Nephron progenitor cell (in vitro differentiated cells): Measurements from ENCODE around the gene MKLN1.

ENCODE experiments used
- DNase-seq: peaks from one replicate; pipeline ENCODE4 v3.0.0; 2021
- H3K27ac Mint-ChIP-seq: 2 replicates; pipeline ENCODE4 v1.8.0; 2021; ENCODE audit warnings: mild to moderate bottlenecking, moderate library complexity, mixed read lengths
- H3K27me3 Mint-ChIP-seq: 2 replicates; pipeline ENCODE4 v1.8.0; 2021; ENCODE audit warnings: mild to moderate bottlenecking, low read depth, mixed read lengths; ENCODE audit not compliant: poor library complexity
- H3K36me3 Mint-ChIP-seq: 2 replicates; pipeline ENCODE4 v1.8.0; 2021; ENCODE audit warnings: low read depth, mixed read lengths
- H3K4me1 Mint-ChIP-seq: 2 replicates; pipeline ENCODE4 v1.8.0; 2021; ENCODE audit warnings: mixed read lengths
- H3K4me3 Mint-ChIP-seq: 2 replicates; pipeline ENCODE4 v1.8.0; 2021; ENCODE audit warnings: mild to moderate bottlenecking, moderate library complexity, mixed read lengths
- H3K9me3 Mint-ChIP-seq: 2 replicates; pipeline ENCODE4 v1.8.0; 2021; ENCODE audit warnings: mild to moderate bottlenecking, moderate library complexity, mixed read lengths
- TF ChIP-seq, protein P1 (sequence below): fragments of 200-600 bp; sonication (generic); IDR thresholded peaks from 2 replicates; pipeline ENCODE4 v1.5.0; 2021; ENCODE audit warnings: antibody characterized with exemption

Gene MKLN1

GRCh38 chr7:131288450-131288849 is 39.2 kb upstream of the MKLN1 start:
- DNase-seq: no peak
- Mint-ChIP-seq H3K27ac (peak overlapping the region; percentile 15), H3K9me3 (peaks cover 4% of the 10 kb centered on the region), H3K27me3 (peaks cover 6% of the 10 kb centered on the region), H3K36me3 (no peaks in the 10 kb centered on the region), H3K4me3 (no peak overlapping the region), H3K4me1 (peaks cover 12% of the 10 kb centered on the region)
- TF ChIP-seq, protein P1, sequence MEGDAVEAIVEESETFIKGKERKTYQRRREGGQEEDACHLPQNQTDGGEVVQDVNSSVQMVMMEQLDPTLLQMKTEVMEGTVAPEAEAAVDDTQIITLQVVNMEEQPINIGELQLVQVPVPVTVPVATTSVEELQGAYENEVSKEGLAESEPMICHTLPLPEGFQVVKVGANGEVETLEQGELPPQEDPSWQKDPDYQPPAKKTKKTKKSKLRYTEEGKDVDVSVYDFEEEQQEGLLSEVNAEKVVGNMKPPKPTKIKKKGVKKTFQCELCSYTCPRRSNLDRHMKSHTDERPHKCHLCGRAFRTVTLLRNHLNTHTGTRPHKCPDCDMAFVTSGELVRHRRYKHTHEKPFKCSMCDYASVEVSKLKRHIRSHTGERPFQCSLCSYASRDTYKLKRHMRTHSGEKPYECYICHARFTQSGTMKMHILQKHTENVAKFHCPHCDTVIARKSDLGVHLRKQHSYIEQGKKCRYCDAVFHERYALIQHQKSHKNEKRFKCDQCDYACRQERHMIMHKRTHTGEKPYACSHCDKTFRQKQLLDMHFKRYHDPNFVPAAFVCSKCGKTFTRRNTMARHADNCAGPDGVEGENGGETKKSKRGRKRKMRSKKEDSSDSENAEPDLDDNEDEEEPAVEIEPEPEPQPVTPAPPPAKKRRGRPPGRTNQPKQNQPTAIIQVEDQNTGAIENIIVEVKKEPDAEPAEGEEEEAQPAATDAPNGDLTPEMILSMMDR: no peak

DNA sequence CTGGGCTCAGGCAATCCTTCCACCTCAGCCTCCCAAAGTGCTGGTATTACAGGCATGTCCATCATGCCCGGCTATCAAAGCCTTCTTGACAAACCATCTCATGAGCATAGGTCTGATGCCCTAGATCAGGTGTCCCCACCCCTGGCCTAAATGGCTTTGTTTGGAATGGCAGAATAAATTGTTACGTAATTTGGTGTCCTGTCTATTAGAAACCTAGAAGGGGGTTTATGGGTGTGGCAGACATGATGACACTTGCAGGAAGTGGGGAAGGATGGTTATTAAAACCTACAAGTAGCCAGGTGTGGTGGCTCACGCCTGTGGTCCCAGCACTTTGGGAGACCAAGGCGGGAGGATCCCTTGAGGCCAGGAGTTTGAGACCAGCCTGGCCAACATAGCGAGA is 38.6 kb upstream of the MKLN1 start:
- H3K4me3 Mint-ChIP-seq: no peak overlapping the region
- peaks cover 12% of the 10 kb centered on the region for H3K4me1 Mint-ChIP-seq
- TF ChIP-seq, protein P1: no peak
- H3K9me3 Mint-ChIP-seq: peaks cover 4% of the 10 kb centered on the region
- no peak overlapping the region for H3K27ac Mint-ChIP-seq
- no peak for DNase-seq
- H3K27me3 Mint-ChIP-seq: peaks cover 6% of the 10 kb centered on the region
- H3K36me3 Mint-ChIP-seq: no peaks in the 10 kb centered on the region

GRCh38 chr7:131292141-131292905 is 35.4 kb upstream of the MKLN1 start:
- no peaks in the 10 kb centered on the region for H3K4me1 Mint-ChIP-seq
- no peak overlapping the region for H3K27ac Mint-ChIP-seq
- no peaks in the 10 kb centered on the region for H3K36me3 Mint-ChIP-seq
- TF ChIP-seq, protein P1: no peak
- H3K9me3 Mint-ChIP-seq: peaks cover 4% of the 10 kb centered on the region
- DNase-seq: no peak
- H3K4me3 Mint-ChIP-seq: no peak overlapping the region
- peaks cover 9% of the 10 kb centered on the region for H3K27me3 Mint-ChIP-seq

DNA sequence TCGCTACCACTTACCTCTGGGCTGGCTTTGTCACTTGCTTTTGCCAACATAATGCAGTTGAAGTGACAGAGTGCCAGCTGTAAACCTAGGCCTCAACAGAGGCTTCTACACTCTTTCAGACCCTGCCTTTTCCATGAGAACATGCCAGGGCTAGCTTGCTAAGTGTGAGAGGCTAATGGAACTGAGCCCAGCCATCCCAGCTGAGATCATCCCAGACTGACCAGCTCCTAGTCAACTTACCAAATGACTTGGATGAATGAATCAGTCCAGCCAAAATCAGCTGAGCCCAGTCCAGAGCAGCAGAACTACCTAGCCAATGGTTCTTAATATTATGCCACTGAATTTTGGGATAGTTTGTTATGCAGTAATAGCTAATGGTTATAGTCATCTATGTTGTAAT is 34.7 kb upstream of the MKLN1 start:
- no peak for DNase-seq
- no peaks in the 10 kb centered on the region for H3K36me3 Mint-ChIP-seq
- no peak overlapping the region for H3K4me3 Mint-ChIP-seq
- H3K9me3 Mint-ChIP-seq: peaks cover 1% of the 10 kb centered on the region
- peaks cover 9% of the 10 kb centered on the region for H3K27me3 Mint-ChIP-seq
- TF ChIP-seq, protein P1: no peak
- H3K4me1 Mint-ChIP-seq: no peaks in the 10 kb centered on the region
- no peak overlapping the region for H3K27ac Mint-ChIP-seq

GRCh38 chr7:131294553-131294952 is 33.1 kb upstream of the MKLN1 start:
- no peaks in the 10 kb centered on the region for H3K36me3 Mint-ChIP-seq
- no peaks in the 10 kb centered on the region for H3K9me3 Mint-ChIP-seq
- no peak overlapping the region for H3K27ac Mint-ChIP-seq
- DNase-seq: no peak
- TF ChIP-seq, protein P1: no peak
- H3K4me1 Mint-ChIP-seq: no peaks in the 10 kb centered on the region
- peaks cover 2% of the 10 kb centered on the region for H3K27me3 Mint-ChIP-seq
- no peak overlapping the region for H3K4me3 Mint-ChIP-seq

- no peaks in the 10 kb centered on the region for H3K36me3 Mint-ChIP-seq
- no peak overlapping the region for H3K4me3 Mint-ChIP-seq
- no peak overlapping the region for H3K27ac Mint-ChIP-seq
- H3K27me3 Mint-ChIP-seq: peaks cover 6% of the 10 kb centered on the region
- H3K9me3 Mint-ChIP-seq: no peaks in the 10 kb centered on the region
- no peak for DNase-seq
- H3K4me1 Mint-ChIP-seq: peaks cover 20% of the 10 kb centered on the region
- TF ChIP-seq, protein P1: no peak
These were observed 29.1 kb upstream of the MKLN1 start for GRCh38 chr7:131298608-131298992.
